HEK293T (cell line): ENCODE results near the gene PTPN11.
"Not testable (repeated sequence)": the region's sequence is repeated elsewhere in the genome, so short reads cannot be mapped to it uniquely, and the experiment has no call there.

ENCODE experiments used
- CTCF ChIA-PET: fragments of 350-600 bp; formaldehyde crosslinking; extraction: SDS; loops from one replicate; lab custom pipeline; 2021; ENCODE audit warnings: antibody characterized with exemption, inconsistent platforms; lab: Yijun Ruan, JAX
- POLR2A ChIA-PET: fragments of 350-600 bp; formaldehyde crosslinking; extraction: SDS; loops from one replicate; lab custom pipeline; 2020; ENCODE audit warnings: antibody characterized with exemption, inconsistent platforms; lab: Yijun Ruan, JAX
- DNase-seq: peaks from one replicate; pipeline ENCODE4 v3.0.0; 2012; ENCODE audit warnings: mixed read lengths; ENCODE audit errors: extremely low spot score
- ARNT ChIP-seq: fragments of 450-650 bp; IDR thresholded peaks from 2 replicates; pipeline ENCODE4 v1.6.1; 2017; ENCODE audit warnings: mild to moderate bottlenecking
- BHLHE40 ChIP-seq: fragments of 450-650 bp; IDR thresholded peaks from 2 replicates; pipeline ENCODE4 v1.6.1; 2016; ENCODE audit warnings: mild to moderate bottlenecking, moderate library complexity, borderline replicate concordance
- CTBP1 ChIP-seq: fragments of 450-650 bp; IDR thresholded peaks from 2 replicates; pipeline ENCODE4 v1.6.1; 2016; ENCODE audit warnings: borderline replicate concordance
- ELF4 ChIP-seq: fragments of 450-650 bp; IDR thresholded peaks from 2 replicates; pipeline ENCODE4 v1.6.1; 2017; ENCODE audit warnings: antibody characterized with exemption
- FOXA1 ChIP-seq: fragments of 450-650 bp; IDR thresholded peaks from 2 replicates; pipeline ENCODE4 v1.6.1; 2016; ENCODE audit warnings: mild to moderate bottlenecking
- FOXK2 ChIP-seq: fragments of 450-650 bp; IDR thresholded peaks from 2 replicates; pipeline ENCODE4 v1.6.1; 2016; ENCODE audit warnings: mild to moderate bottlenecking
- FOXM1 ChIP-seq: fragments of 450-650 bp; IDR thresholded peaks from 2 replicates; pipeline ENCODE4 v1.6.1; 2017; ENCODE audit warnings: mild to moderate bottlenecking, borderline replicate concordance
- HDGF ChIP-seq: fragments of 450-650 bp; IDR thresholded peaks from 2 replicates; pipeline ENCODE4 v1.6.1; 2017; ENCODE audit warnings: antibody characterized with exemption, borderline replicate concordance
- L3MBTL2 ChIP-seq: fragments of 450-650 bp; conservative IDR thresholded peaks from 2 replicates; pipeline ENCODE4 v1.6.1; 2016; ENCODE audit warnings: mild to moderate bottlenecking
- LEF1 ChIP-seq: fragments of 450-650 bp; IDR thresholded peaks from 2 replicates; pipeline ENCODE4 v1.6.1; 2017; ENCODE audit warnings: mild to moderate bottlenecking, borderline replicate concordance
- NFRKB ChIP-seq: fragments of 450-650 bp; IDR thresholded peaks from 2 replicates; pipeline ENCODE4 v1.6.1; 2016; ENCODE audit warnings: mild to moderate bottlenecking, moderate library complexity
- SP1 ChIP-seq: fragments of 450-650 bp; IDR thresholded peaks from 2 replicates; pipeline ENCODE4 v1.6.1; 2017
- SUZ12 ChIP-seq: fragments of 450-650 bp; IDR thresholded peaks from 2 replicates; pipeline ENCODE4 v1.6.1; 2016; ENCODE audit warnings: mild to moderate bottlenecking
- TARDBP ChIP-seq: fragments of 450-650 bp; IDR thresholded peaks from 2 replicates; pipeline ENCODE4 v1.6.1; 2016
- ZNF384 ChIP-seq: fragments of 450-650 bp; IDR thresholded peaks from 2 replicates; pipeline ENCODE4 v1.6.1; 2016
- TF ChIP-seq, protein P1 (sequence below): fragments of 450-650 bp; IDR thresholded peaks from 2 replicates; pipeline ENCODE4 v1.6.1; 2016

The PTPN11 gene

DNA sequence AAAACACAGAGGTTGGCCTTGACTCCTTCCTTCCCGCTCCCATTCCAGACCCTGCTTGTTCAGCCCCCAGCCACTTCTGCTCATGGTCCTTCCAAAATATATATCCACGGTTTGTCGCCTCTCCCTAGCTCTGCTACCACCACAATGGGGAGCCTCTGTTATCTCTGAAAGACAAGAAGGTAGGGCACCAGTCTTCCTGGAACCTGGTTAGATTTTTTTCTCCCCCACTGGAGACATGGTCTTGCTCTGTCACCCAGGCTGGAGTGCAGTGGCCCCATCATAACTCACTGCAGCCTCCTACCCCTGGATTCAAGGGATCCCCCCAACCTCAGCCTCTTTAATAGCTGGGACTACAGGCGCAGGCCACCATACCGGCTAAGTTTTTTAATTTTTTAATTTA is 95.7 kb downstream of the PTPN11 start:
- TF ChIP-seq CTBP1 (no peak), ZNF384 (no peak), FOXM1 (no peak), LEF1 (no peak)
- DNase-seq, result no peak
- ChIA-PET CTCF (no interaction called here), POLR2A (no interaction called here)

DNA sequence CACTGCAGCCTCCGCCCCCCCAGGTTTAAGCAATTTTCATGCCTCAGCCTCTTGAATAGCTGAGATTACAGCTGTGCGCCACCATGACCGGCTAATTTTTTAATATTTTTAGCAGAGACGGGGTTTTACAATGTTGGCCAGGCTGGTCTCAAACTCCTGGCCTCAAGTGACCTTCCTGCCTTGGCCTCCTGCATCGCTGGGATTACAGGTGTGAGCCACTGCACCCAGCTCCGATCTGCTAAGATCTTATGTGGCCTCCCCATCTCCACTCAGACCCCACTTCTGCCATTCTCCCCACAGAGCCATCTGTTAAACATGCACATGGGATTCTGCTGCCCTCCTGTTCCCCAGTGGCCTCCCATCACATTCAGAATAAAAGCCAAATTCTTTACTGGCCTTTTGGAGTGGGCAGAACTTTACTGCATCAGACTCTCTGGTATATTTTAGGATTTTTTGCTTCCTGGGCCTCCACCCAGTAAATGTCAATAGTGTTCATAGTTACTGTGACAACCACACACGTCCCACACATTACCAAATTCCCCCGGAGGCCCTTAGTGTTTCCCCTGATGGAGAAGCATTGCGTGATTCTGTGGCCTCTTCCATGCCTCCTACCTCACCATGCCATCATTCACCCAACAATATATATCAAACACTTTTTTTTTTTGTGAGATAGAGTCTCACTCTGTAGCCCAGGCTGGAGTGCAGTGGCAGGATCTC is 96.3 kb downstream of the PTPN11 start:
- POLR2A ChIA-PET, result no interaction called here
- TF ChIP-seq FOXA1, result no peak
- no peak for TF ChIP-seq ARNT
- no peak for TF ChIP-seq CTBP1
- no peak for TF ChIP-seq SP1
- no peak for TF ChIP-seq SUZ12
- TF ChIP-seq NFRKB, result no peak
- no peak for TF ChIP-seq LEF1
- no peak for TF ChIP-seq FOXK2
- TF ChIP-seq FOXM1, result no peak
- no peak for TF ChIP-seq BHLHE40
- no peak for TF ChIP-seq ELF4
- no peak for TF ChIP-seq HDGF
- no peak for TF ChIP-seq TARDBP
- no peak for TF ChIP-seq ZNF384
- TF ChIP-seq L3MBTL2, result no peak
- TF ChIP-seq, protein P1, sequence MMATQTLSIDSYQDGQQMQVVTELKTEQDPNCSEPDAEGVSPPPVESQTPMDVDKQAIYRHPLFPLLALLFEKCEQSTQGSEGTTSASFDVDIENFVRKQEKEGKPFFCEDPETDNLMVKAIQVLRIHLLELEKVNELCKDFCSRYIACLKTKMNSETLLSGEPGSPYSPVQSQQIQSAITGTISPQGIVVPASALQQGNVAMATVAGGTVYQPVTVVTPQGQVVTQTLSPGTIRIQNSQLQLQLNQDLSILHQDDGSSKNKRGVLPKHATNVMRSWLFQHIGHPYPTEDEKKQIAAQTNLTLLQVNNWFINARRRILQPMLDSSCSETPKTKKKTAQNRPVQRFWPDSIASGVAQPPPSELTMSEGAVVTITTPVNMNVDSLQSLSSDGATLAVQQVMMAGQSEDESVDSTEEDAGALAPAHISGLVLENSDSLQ, result no peak

DNA sequence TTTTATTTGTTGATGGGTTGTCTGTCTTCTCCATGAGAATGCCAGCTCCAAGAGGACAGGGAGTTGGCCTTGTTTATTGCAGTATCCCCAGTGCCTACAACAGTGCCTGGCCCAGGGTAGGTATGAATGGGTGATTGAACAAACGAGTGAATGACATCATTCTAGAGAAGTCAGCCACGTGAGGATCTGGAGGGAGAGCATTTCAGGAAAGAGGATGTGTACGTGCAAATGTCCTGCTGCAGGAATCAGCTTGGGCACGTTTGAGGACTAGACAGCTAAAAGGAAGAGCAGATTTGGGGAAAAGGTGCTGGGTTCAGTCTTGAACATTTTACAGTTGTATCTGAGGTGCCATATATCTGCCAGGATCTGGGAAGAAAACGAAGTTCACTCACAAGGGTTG is 97.1 kb downstream of the PTPN11 start:
- ChIA-PET POLR2A (no interaction called here), CTCF (no interaction called here)
- TF ChIP-seq ELF4, result no peak
- no peak for TF ChIP-seq TARDBP
- no peak for TF ChIP-seq FOXM1
- no peak for TF ChIP-seq BHLHE40
- TF ChIP-seq SP1, result no peak
- TF ChIP-seq HDGF, result no peak
- no peak for TF ChIP-seq ZNF384
- TF ChIP-seq CTBP1, result no peak
- no peak for TF ChIP-seq FOXK2
- TF ChIP-seq, protein P1, result no peak
- no peak for TF ChIP-seq LEF1
- no peak for TF ChIP-seq FOXA1
- DNase-seq, result no peak

More for the DNA sequence above, 96.3 kb downstream of the PTPN11 start:
- no peak for DNase-seq
- CTCF ChIA-PET, result no interaction called here

DNA sequence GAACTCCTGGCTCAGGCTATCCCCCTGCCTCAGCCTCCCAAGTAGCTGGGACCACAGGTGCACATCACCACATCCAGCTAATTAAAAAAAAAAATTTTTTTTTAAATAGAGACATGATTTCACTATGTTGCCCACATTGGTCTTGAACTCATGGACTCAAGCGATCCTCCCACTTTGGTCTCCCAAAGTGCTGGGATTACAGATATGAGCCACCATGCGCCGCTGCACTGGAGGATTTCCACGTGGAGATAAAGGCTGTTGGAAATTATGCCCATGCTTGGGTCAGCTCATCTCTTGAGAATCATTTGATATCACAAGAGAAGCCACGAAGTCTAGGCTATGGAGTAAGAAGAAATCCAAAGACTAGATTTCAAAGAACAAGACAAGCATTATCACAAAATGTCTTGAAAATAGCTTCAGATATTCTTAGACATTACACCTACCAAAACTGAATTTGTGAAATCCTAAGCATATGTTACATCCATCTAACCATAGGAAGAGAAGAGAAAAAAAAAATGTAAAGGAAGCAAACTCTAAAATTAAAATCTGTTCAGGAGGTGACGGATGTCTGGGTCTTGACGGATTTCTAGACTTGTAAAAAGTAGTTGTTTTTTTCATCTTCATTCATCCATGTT is 99.1 kb downstream of the PTPN11 start:
- ChIA-PET POLR2A (no interaction called here), CTCF (no interaction called here)
- DNase-seq, result no peak
- TF ChIP-seq, protein P1, result no peak
- TF ChIP-seq LEF1 (no peak), BHLHE40 (no peak), ARNT (no peak), HDGF (no peak), ZNF384 (no peak), FOXM1 (no peak), ELF4 (no peak)

DNA sequence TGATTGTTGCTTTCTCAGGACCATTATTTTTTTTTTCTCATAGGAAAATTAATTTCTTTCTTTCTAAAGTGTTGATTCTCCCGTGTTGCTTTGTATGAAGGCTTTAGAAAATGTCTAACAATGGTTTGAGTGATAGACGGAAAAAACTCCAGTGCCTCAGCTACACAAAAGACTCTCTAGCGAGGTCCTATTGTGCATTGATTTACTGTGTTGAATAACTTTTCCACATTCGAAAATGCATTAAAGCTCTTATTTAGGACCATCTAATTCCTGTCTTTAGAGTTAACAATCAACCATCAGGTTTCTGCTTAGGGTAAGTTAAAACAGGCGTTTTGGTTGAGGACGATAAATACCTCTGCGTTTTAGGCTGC is 99.6 kb downstream of the PTPN11 start:
- POLR2A ChIA-PET, result no interaction called here
- DNase-seq, result no peak
- no peak for TF ChIP-seq FOXK2
- CTCF ChIA-PET, result no interaction called here

DNA sequence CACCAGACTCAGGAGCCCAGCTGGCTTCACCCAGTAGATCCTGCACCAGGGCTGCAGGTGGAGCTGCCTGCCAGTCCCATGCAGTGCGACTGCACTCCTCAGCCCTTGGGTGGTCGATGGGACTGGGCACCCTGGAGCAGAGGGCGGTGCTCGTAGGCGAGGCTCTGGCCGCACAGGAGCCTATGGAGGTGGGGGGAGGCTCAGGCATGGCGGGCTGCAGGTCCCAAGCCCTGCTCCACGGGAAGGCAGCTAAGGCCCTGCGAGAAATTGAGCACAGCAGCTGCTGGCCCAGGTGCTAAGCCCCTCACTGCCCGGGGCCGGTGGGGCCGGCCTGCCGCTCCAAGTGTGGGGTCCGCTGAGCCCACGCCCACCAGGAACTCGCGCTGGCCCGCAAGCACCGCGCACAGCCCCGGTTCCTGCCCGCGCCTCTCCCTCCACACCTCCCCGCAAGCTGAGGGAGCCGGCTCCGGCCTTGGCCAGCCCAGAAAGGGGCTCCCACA is 101.1 kb downstream of the PTPN11 start:
- POLR2A ChIA-PET, DNase-seq: not testable (repeated sequence)
- CTCF ChIA-PET, result interaction anchor here (0.6 kb wide), 1 partner anchor 13 kb away, joined by 3 read pairs; no protein-coding TSS in a partner anchor

DNA sequence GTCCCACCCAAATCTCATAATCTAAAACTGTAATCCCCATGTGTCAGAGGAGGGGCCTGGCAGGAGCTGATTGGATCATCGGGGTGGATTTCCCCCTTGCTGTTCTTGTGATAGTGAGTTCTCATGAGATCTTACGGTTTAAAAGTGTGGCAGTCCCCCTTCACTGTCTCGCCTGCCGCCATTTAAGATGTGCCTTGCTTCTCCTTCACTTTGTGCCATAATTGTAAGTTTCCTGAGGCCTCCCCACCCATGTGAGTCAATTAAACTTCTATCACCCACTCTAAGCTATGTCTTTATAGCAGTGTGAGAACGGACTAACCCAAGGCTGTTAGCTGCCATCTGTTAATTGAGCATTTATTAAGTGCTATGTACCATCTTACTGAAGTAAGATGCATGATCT is 105.1 kb downstream of the PTPN11 start:
- ChIA-PET POLR2A (no interaction called here), CTCF (interaction anchor here (0.6 kb wide), 1 partner anchor 188 kb away, joined by 6 read pairs; no protein-coding TSS in a partner anchor)
- DNase-seq, result no peak
- TF ChIP-seq FOXM1 (no peak), HDGF (no peak), NFRKB (no peak), ARNT (no peak)
- TF ChIP-seq, protein P1, result no peak
